Ureter (tissue), 1 donor: Measurements from ENCODE around the gene CABP7. TPM values are rescaled to one million over a fixed set of nuclear protein-coding genes. Genes with fewer than 3 reads are reported as not detected.

Experiments
- DNase-seq: peaks from one replicate; pipeline ENCODE4 v3.0.0-alpha.2; 2020; ENCODE audit warnings: low spot score
- total RNA-seq: library from RNA; stranded (reverse); gene quantifications from one replicate; pipeline ENCODE4 v1.2.4, GENCODE V29; 2023
- donor health status: DM: yes; HTN: yes; CAD: no.

The CABP7 gene
- total RNA-seq, 1 donor from 2014 or later, result not detected

DNA sequence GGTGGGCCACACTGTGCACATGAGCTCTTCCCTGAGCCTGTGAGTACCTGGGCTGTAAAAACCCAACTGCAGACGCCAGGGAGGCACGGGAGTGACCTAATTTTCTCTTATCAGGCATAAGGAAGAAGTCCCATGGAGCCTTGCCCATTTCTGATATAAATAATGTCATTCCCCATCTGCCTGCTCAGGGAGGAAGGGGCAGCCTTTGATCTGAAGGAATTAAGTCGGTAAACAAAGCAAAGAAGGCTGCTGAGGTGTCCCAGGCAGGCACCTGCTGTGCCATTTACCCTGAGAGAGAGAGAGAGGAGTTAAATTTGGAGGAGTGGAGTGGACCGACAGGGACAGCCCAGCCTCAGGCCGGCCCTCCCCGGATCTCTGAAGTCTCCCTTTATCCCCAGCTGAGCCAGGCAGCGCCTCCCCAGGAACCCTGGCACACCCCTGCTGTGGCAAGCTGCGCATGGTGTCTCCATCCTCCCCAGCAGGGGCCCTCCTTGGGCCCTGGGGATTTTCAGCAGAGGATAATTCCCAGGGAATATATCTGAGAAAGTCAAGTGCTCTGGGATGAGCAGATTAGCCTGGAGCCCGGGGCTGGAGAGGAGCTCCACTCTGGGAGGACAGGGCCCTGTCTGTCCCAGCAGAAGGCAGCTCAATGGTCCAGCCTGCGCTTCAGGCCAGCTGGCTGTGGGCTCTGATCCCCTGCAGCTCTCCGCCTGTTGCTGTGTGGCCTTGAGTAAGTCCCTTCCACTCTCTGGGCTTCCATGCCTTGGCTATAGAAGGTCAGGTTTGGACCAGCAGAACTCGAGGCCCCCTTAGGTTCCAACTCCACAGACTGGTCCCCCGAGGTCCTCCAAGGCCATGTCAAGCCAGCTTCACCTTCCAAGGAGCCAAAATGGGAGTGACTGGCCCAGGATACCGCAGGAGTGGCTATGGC, 17.5 kb upstream of the CABP7 start:
- no peak for DNase-seq

DNA sequence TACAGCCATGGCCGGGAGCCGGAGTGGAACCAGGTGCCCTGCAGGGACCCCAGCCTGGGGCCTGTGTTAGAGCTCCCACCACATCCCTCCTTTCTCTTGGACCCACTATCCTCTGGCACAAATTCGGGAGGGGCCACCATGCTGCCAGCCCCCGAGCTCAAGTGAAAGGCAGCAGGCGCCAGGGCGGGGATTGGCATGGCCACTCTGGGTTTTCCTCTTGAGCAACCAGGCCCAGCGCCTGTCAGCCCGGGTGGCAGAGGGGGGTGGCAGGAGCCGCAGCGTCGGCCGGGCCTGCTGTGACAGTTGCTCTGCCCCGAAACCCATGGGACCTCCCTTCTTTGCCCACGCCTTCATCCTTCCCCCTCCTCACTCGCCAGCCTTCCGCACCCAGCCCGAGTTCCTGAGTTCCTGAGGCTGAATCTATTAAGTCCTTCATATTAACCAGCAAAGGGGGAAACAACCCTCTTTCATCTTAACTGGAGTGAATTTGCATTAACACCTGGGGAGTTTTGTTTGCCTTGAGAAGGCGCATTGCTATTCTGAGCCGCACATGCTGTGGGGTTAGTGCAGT, 16.8 kb upstream of the CABP7 start:
- DNase-seq, result no peak

DNA sequence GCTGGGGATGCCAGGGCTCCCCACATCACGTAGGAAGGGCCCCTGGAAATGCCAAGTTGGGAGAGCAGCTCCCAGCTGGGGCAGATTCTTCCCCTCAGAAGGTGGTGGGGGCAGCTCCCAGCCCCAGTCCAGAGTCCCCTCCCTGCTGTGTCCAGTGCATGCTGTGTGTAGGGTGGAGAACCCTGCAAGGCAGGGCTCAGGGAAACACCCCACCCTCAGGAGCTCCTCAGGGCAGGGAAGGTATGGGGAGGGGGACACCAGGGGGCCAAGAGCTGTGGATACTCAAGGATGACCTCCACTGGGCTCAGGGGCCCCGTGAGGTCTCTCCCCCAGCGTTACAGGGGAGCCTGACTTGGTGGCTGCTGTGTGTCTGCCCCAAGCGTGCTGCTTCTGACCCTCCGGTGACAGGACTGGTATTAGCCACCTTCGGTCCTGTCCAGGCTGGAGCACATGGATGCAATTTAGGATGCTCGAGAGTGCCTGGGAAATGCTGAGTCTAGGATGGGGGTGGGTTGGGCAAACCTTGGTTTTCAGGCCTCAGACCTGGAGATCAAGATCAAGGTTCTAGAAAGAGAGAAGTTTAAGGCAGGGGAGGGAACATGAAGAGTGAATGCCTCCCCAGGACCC, 16.1 kb upstream of the CABP7 start:
- no peak for DNase-seq

DNA sequence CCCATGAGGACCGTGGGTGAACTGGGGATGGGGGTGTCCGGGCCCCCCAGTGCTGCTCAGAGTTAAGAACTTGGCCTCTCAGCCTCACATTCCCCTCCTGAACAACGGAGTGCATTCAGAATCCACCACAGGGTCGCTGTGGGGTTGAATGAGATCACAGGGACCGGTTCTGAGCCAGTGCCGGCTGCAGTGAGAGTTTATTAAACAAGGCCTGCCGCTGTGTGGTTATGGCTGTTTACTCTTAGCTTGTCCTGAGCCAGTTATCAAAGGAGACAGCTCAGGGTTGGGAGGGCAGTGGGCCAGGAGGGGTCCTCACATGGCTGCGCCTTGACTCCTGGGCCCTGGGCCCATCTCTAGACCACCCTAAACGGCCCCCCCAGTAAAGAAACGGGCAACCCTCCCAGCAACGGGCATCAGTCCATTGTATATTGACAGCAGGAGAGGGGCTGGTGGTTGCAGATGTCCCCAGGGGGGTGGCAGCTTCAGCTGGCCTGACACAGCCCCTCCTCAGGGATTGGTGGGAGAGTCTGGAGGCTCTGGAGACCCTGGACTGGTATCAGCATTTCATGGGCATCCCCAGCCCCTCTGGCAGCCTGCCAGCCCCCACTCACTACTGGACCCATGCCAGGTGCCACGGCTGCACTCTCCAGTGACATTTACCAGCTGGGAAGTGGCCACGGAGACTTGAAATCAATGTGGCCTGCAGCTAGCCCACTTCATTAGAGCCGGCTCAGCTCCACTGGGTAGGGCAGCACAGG, 15.1 kb upstream of the CABP7 start:
- DNase-seq, result no peak

DNA sequence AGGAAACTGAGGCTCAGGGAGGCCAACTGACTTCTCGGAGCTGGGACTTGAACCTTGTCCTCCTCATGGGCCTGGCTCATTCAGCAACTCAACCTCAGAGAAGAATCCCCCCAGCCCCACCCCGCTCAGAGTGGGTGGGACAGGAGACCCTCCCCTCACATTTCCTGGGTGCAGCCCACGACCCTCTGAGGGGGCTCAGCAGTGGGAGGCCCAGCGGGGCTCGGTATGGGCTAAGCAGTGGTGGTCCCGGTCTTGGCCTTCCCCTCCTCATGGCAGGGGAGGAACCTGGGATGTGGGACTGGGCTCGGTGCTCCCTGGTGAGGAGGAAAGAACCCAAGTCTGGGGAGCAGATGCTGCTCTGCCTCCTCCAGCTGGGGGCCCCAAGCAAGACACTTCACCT, 14.2 kb upstream of the CABP7 start:
- DNase-seq, result no peak

DNA sequence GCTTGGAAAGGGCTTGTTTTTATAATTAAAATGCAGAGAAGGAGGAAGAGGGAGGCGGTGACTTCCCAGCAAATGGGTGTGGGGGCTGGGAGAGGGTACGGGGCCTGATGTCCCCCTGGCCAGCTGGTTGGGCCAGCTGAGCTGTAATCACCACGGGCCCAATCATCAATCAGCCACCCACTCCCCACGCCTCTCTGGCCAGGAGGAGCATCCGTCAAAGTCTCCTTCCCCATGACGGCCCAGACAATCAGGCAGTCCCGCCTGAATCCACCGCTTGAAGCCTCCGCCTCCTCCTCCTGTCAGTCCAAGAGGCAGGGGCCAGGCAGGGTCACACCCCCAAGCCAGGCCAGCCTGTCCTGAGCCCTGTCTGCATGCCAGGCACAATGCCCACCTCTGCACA, 13.3 kb upstream of the CABP7 start:
- no peak for DNase-seq

DNA sequence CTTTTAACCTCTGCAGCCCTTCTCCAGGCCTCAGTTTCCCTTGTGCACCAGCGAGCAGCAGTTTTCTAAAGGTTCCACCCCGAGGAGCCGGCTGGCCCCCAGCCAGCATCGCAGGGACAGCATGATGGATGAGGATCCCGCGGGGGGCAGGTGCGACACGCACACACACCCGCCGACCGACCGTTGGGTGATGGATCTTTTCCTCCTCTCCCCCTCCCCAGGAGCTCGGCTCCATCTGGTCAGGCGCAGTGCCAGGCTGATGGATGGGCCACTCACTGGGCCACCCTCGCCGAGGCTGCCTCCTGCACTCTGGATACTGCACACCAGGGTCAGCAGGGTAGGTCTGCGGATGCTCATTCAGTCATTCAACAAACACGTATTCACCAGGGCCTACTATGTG, 12.8 kb upstream of the CABP7 start:
- DNase-seq, result no peak

DNA sequence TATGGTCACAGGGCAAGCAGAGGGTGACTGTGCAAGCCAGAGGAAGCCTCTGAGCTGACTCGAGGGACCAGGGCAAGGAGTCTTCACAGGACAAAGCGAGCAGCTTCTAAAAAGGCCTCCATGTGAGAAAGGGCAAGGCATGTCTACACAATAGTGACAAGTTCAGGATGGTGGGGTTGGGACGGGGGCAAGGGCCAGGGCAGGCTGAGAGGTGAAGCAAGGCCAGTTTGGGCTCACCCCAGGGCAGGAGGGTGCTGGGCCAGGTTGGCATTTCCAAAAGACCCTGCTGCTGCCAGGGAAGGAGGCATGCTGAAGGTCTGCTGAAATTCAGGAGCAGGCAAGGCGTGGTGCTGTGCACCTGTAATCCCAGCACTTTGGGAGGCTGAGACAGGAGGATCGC, 12.3 kb upstream of the CABP7 start:
- DNase-seq, result no peak

DNA sequence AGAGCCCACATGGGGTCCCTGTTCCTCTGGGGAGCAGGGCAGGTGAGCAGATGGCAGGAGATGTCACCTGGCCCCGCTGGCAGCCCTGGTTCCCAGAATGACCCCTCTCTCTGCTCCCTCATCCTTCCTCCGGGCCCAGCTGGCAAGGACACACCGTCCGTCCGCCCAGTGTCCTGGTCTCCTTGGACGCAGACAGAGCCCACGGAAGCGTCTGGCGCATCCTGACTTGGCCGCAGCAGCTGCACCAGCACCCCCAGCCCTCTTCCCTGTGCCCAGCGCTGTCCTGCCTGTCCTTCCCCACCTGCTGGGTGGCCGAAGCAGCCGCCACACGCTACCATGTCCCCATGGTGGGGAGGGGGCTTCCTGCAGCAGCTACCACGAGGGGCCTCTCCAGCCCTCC, 9.6 kb upstream of the CABP7 start:
- no peak for DNase-seq

DNA sequence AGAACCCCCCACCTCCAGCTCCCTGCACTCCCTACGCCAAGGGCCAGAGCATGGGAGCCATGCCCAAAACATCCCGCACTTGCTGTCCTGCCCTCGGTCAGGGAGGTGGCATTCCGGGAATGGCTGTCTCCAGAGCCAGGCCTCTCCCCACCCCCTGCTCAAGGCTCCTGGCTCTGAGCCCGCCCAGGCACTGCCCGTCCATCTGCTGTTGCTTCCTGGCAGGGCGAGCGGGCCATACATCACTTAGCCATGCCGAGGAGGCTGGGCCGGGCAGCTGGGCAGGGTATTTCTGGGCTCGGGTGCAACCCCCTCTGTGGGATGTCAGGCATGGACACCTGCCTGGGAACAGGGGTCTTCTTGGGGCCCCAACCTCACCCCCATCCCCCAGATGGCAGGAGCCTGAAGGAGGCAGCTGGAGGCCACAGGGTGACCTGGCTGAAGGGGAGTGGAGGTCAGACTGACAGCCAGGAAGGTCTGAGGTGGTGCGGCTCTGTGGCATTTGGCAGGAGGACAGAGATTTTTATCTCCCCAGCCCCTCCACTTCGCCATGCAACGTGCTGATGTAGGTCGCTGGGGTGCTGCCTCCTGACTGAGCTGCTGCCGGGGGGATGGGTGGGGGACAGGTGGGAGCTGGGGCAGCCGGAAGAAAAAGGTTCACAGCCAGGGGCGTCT, 8.7 kb upstream of the CABP7 start:
- peak; percentile 63 for DNase-seq

DNA sequence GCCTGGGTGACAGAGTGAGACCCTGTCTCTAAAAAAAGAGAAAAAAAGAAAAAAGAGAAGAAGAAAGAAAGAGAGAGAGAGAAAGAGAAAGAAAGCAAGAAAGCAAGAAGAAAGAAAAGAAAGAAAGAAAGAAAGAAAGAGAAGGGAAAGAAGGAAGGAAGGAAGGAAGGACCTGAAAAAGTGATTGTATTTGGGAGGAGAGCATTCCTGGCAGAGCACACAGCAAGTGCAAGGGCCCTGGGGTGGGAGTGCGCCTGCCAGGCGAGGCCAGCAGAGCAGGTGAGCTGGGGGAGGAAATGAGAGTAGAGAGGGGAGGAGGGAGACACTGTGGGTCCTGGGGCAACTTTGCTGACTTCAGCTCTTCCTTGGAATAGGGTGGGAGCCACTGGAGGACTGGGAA, 7.7 kb upstream of the CABP7 start:
- DNase-seq, result no peak

DNA sequence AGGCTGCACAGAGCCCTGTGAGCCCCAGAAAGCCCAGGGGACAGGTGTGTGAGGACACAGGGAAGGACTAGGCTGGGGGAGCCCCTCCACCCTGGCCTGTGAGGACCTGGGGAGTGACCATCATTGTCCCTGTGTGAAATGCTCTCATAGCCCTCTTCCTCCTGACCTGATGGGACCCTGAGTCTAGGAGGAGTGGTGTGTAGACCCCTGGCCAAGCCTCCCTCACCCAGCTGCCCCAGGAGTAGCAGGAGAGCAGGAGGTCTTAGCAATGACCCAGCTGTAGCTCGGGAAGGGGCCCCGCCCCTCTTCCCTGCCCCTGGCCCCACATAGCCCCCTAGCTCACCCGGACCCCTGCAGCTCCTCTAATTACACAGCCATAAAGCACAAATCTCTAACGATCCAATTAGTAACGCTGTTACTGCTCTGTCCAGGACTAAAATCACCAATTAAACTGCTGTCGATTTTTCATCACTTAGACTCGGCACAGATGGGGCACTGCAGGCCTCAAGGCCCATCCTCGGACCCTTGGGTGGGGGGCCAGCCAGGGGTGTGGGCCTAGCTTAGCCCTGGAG, 6.6 kb upstream of the CABP7 start:
- DNase-seq, result no peak

DNA sequence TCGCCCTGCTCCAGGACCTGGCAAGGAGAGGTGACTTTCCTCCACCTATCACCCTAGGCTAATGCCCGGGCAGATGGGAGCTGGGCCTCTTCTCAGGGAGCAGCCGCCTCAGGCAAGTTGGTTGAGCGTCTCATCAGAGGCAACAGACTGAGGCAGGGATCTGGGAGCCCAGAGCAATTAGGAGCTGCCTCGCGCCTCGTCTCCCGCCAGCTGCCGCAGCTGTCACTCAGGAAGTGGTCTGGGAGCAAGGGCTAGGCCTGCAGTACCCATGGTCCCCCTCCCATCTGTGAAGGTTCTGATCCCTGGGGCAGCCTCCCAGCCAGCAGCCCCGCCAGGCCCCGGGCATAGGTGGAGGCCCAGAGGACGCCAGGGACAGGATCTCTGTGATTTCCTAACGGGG, 4.6 kb upstream of the CABP7 start:
- DNase-seq, result no peak

DNA sequence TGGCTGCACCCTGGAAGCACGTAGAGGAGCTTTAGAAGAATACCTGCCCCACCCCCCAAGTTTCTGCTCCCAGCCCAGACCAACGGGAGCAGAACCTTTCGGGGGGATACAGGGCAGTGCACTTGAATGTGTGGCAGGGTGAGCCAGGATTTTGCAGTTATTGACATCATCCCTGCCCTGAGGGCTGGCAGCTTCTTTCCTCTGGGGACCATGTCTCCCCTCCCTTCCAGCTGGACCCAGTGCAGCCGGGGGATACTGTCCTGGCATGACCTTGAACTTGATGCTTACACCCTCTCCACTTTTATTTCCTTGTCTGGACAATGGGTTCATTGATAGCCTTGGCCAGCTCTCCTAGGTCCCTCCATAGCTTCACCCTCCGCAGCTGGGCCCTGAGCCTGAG, 4.1 kb upstream of the CABP7 start:
- no peak for DNase-seq

DNA sequence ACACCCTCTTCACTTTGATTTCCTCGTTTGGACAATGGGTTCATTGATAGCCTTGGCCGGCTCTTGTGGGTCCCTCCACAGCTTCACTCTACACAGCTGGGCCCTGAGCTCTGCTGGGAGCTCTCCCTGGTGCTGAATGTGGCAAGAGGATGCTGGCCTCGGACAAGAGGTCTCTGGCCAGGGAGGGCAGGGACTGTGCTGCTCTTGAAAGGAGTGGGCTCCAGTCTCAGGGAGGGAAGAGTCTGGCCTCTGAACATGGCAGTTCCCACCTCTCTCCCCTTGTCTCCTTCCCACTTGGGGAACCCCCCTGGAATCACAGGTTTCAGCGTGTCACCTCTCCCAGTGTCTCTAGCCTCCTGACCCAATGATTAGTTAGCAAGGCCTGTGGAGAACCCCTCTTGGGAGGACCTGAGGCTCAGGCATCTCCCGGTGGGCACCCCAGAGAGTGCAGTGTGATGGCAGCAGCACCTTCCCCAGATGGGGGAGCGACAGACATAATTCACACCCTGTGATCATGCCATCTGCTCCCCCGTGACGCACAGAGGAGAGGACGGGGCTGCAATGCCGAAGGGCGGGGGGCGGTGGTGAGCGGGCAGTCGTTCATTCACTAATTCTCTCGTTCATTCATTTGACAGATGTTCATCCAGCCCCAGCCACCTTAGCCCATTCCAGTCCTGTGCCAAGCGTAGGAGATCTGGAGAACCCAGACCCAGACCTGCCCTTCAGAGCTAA, 2.8 kb upstream of the CABP7 start:
- no peak for DNase-seq

DNA sequence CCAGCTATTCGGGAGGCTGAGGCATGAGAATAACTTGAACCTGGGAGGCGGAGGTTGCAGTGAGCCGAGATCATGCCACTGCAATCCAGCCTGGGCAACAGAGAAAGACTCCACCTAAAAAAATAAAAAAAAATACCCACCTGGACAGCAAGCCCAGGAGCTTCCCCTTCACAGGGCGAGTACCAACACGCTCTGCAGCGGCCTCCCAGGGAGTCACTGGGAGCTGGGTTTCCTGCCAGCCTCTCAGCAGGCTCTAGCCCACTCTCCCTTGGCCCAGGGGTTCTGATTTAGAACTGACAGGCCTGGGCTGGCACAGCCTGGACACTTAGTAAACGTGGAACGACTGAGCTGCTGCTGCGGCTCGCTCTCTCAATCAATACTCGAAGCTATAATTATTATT, 2.0 kb upstream of the CABP7 start:
- DNase-seq, result no peak

DNA sequence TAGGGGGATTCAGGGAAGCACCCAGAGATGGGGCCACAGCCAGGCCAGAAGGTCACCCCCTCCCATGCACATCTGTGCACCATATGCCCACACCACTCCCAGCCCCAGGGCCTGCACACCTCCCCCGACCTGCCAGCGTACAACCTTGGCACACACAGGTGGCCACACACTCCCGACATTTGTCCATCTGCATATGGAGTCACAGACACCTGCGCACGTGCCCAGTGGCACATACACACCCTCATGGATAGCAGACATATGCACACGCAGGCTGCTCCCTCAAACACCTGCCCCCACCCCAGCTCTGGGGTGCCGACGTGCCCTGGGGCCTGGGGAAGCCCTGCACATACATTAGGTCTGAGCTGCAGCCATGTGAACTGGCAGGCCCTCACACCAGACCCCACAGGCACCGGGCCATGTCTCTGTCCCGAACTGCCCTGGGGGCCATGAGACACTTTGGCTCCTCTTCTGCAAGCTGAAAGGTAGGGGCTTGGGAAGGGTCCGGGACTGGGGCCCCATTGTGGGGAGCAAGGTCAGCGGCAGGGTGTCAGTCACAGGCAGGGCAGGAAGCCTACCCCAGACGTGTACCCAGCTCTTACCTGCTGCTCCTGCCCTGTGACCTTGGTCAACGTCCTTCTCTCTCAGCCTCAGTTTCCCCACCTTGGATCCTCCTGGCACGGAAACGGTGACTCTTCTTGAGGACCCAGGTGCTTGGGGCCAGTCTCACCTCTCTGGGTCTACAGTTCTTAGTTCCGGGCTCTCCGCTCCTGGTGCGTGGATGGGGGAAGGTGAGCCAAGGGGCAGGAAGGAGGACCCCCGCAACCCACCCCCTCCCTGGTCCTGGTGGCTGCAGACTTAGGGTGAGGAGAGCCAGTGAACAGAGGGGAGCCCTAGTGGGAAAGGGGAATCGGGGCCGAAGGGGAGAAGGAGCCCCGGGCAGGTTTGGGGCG, 579 bp upstream of the CABP7 start:
- no peak for DNase-seq

DNA sequence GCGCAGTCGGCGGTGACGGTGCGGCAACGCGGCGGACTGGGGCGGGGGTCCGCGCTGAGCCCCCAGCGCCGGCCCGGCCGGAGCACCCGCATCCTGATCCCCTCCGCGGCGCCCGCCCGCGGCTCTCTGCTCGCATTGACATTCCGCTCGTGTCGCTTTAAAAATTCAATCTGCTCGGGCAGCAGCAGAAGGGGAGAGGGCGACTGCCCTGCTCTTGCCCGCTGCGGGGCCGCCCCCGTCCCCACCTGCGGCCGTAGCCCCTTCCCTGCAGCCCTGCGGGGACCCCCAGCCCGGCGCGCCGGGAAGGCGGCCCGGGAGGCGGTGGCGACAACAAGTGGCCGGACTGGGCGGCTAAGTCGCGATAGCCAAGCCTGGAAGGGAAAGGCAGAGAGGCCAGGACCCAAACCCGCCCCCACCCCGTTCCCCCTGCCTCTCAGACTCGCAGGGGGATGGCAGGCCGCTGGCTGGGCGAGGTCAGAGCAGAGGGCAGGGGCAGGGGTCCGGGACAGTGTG, 1.1 kb downstream of the CABP7 start:
- no peak for DNase-seq

DNA sequence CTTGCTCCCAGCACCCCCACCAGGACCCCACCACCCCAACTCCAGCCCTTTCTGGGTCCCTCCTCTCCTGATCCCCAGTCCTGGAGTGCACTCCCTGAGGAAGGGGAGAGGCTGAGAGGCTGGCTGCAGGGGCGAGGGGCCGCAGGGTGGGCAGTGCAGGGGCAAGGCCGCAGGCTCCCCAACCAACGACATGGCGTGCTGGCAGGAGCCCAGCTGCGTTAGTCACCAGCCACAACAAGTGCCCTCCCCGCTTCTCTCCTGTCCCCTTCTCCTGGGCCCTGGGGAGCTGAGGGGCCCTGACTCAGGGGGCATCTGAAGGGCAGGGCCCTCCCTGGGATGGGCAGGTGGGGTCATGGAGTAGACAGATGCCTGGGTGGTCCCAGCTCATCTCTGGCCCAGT, 2.3 kb downstream of the CABP7 start:
- no peak for DNase-seq
